GM19324 (cell line): ENCODE measurements around the gene LPAR2.

Experiments
- ATAC-seq: cut with Tn5 transposase; IDR thresholded peaks from one replicate; pipeline ENCODE4 v1.9.1; 2021; ENCODE audit warnings: mild to moderate bottlenecking, moderate library complexity; ENCODE audit not compliant: unreplicated experiment, low FRiP score

The LPAR2 gene

DNA sequence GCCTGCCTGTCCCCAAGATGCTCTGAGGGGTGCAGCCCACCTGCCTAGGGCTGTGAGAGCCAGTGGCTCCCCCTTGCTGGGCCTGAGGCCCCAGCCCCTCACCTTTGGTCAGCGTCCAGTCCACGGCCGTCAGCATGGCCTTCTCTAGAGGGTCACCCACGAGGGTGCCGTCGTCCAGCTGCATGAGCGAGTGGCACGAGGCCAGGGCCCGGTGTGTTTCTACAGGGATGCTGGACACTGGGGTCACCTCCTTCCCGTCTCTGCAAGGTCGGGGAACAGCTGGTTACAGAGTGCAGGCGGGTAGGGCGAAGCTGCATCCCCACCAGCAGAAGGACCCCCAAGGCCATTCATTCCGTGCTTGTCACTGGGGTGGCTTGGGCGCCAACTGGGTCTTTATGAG lies 26.4 kb upstream of the LPAR2 start:
- ATAC-seq: no peak

DNA sequence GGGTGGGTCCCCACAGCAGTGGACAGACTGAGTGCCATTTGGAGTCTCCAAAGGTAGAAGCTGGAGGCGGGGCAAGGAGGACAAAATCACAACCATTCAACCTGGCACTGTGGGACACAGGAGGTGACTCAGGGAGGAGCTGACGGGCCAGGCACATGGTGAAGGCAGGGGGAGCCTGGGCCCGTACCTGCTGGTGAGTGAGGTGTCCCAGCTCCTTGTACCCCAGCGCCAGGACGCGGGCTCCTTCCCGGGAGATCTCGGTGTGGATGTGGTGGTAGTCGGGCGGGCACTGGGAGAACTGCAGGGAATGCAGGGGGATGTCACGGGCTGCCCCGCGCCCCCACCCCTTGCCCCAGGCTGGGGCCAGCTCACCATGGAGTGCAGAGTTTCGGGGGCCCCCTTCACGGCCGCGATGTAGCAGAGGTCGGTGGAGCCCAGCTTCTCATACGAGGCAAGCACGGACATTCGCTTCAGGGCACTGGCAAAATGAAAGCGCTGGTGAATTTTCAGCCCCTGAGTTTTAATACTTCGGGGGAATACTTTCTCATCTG lies 25.7 kb upstream of the LPAR2 start:
- ATAC-seq: no peak

DNA sequence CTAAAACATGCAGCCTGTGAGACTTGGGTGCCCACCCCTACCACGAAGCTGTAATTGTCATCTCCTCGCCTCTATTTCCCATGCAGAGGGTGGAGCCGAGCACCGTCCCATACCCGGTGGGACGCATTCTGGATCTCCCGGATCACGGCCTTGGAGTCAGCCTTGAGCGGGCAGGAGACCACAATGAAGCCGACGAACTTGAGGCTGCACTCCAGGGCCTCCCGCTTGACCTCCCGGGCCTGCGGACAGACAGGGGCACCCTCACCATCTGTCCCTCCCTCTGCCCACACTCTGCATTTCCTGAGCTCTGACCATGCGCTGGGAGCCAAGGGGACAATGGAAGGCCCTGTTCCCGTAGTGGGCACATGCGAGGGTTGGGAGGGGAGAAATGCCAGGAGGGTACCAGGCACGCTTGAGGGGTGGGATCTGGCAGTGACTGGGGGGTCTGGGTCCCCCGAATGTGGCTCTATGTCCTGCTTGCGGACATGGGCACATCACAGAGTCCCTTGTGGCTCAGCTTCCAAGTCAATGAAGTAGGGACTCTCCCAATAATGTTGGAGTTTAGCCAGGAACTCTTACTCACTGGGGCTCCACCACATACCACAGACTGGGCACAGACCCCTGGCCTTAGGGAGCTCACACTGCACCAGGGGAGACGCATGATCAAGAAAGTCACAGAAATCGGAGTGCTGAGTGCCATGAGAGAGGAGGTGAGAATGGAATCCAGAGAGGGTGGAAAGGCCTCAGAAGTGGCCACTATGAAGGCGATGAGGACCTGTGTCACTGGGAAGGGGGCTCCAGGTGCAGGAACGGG lies 24.7 kb upstream of the LPAR2 start:
- no peak for ATAC-seq

DNA sequence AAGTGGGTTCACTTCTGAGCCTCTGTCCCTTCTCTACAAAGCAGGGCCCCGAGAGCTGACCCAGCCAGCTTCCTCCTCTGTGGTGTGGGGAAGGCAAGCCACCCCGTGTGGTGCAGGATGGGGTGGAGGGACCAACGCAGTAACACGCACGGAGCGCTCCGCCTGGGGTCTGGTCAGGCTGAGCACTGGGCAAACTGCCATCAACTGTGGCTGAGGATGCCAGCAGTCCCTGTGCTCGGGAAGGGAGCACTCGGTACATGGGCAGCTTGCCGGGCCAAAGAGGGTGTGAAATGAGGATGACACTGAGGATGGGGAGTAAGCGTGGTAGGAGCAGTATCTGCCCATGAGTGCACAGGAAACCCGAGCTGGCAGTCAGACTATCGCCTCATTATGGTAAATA lies 23.1 kb upstream of the LPAR2 start:
- ATAC-seq: no peak

DNA sequence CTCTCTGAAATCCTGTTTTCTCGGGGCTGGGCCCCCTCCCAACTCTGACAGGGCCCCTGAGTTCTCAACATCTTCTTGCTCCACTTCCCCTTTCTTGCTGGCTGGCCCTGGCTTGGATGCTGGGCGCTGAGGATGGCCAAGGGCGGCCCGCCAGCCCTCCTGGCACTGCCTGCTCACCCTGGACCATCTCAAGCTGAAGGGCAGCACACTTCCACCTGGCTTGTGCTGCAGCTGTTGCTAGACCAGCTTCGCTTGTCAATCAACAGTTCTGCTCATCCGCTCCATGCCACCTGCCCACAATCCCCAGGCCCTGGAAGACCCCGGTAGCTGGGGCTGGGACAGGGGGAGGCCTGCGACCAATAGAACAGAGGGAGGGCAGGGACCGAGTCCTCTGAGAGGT lies 22.3 kb upstream of the LPAR2 start:
- no peak for ATAC-seq

DNA sequence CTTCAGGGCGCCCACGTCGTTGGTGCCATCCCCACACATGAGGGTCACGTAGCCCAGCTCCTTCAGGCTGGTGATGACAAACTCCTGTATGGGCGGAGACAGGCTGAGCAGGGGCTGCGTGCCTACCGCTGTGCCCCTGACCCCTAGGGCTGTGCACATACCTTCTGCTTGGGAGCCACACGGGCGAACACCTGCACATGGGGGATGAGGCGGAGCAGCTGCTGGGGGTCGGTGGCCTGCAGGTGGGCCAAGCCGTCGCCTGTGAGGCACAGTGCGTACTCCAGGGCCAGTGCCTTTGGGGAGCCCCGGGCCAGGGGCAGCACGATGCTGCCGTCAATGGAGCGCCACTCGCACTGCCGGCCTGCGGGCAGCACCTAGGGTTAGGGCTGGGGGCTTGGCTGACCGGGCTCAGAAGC lies 21.6 kb upstream of the LPAR2 start:
- no peak for ATAC-seq

DNA sequence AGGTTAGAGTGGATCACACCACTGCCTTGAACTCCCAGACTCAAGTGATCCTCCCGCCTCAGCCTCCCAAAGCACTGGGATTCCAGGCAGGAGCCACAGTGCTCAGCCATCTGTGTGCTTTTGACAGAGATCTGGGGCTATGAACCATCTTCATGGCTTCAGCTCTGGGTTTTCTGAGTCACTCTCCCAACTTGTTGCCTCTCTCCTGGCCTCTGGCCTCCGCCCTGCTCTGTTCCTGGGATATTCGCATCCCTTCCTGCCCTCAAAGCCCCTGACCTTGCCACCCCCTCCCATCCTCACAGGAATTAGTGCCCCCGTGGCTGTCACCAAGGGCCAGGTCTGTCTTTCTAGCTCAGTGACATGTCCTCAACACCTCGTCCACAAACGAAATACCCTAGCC lies 21.1 kb upstream of the LPAR2 start:
- ATAC-seq: no peak

DNA sequence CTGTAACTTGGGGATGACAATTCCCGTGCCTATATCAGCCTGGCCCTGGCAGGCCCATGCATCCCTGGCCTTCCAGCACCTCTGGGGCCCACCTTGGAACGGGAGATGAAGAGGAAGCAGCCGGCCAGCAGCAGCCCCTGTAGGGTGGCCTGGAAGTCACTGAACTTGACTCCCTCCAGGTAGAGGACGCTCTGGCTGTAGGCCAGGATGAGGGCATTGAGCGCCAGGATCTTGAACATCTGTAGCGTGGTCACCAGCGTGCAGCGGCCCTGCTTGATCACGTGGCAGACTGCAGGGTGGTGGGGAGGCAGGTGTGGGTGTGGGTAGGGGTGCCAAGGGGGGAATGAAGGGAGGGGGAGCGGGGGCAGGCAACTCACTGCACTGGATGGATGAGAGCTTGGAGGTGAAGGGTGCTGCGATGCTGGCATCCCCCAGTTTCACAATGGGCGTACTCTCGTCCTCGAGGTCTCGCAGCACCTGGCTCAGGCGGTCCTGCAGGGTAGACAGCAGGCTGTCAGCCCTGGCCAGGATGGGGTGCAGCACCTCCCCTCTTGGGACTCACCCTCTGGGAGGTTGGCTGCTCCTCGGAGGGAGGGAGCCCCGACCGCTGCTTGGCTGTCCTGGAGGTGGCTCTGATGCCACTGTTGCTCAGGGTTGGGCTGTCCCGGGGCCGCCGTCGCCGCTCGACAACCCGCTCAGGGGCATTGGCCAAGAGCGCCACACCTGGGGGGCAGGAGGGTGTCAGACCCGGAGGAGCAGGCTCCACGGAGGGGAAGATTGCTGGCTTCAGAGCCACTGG lies 19.2 kb upstream of the LPAR2 start:
- no peak for ATAC-seq

DNA sequence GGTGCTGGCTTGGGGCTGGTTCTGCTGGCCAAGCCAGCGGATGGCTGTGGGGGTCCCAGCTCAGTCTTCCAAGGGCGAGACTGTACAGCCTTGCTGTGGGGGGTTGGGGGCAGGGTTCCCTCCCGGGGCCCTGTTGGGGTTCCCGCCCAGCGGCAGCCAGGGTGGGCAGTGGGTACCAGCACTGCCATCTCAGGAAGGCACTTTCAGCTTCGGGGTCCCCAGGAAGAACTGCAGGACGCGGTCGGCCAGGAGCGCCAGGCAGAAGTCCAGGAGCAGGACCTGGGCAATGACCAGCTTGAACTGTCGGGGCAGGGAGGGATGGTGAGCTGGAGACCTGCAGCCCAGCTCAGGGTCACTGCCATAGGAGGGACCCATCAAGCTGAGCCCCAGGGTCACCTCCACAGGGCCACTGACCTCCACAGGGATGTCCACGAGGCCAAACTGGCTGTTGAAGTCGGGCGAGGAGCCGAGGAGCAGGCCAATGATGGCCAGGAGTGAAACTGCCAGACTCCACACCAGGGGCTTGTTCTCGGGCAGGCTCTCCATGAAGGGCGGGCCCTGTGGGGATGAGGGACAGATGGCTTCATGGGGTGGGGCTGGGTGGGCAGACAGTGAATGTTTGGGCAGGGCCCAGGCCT lies 17.3 kb upstream of the LPAR2 start:
- no peak for ATAC-seq

DNA sequence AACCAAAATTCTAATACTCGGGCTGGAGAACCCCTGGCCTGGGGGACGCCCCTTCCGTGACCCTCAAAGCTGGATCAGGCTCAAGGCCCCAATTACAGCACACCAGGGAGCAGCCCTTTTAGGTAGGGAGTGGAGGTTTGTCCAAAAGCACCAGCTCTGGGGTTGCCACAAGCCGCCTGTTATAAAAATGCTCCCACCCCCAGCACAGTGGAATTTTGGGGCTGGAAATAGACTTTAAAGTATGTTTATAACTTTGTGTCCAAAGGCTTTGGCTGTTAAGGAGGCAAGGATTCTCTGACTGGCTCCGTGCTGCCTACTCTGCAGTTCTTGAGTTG lies 16.0 kb upstream of the LPAR2 start:
- no peak for ATAC-seq

DNA sequence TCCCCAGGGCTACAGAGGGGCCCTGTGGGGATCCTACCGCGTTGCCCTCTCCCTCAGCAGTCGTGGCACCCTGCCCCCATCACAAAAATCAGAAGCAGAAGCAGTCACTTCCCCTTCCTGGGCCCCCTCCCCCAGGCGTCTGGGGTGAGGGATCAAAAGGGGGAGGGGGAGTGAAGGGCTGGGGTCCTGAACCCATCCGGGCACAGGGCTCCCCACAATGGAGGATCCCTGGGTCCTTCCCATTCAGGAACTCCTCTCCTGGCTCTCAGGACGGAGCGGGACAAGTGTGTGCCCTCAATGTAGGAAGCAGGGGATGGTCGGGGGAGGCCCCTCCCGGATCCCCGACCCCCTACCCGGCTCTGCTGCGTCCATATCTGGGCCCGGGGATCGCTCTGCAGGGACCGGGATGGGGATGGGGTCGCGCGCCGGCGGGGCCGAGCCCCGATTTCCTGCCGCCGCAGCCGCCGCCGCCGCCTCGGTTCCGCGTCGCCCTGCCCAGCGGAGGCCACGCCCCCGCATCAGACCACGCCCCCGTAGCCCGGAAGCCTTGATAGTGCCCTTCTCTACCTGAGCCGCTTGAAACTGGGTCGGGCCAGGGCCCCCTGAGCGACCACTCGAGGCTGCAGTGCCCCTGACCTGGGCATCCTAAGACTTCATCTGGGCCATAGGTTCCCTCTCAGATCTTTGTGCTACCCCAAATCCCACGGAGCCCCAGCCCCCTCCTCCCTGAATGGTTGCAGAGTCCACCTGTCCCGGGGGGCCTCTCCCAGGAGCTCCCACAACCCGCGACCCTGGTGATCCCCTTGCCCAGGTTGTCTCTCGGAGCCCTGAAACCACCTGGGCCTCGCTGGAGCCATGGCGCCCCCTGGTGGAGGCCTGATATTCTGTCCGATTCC lies 15.4 kb upstream of the LPAR2 start, which contains the start of gene GMIP:
GMIP (minus strand) TSS at position 500 of the 896 bp plus-strand sequence; CDS start at position 372, 128 bp downstream.
- peak; percentile 75 for ATAC-seq

DNA sequence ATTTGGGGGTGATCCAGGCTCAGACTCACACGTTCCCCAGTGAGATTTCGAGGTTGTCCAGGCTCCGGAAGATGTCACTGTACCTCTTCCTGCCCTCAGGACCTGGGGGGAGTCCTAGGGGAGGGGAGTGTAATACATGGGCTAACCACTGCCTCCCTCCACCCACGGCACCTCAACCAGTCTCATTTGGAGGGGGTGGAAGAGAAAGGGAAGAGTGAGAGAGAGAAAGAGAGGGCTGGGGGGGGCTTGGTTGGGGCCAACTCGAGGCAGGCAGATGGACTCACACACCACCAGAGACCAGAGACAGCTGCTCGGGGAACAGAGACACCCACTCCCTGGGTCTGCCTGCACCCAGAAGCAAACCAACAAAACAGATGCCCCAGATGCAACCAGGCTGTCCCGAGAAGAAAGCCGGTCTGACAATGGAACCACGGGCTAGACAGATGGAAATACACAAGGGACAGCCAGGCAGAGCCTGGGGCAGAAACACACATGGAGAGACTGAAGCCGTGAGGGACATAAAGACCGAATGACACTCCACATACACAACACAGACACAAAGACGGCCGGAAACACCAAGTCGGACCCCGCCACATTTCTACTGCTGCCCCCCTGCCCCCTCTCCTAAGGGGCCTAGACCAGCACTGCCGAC lies 14.6 kb upstream of the LPAR2 start:
- ATAC-seq: no peak

DNA sequence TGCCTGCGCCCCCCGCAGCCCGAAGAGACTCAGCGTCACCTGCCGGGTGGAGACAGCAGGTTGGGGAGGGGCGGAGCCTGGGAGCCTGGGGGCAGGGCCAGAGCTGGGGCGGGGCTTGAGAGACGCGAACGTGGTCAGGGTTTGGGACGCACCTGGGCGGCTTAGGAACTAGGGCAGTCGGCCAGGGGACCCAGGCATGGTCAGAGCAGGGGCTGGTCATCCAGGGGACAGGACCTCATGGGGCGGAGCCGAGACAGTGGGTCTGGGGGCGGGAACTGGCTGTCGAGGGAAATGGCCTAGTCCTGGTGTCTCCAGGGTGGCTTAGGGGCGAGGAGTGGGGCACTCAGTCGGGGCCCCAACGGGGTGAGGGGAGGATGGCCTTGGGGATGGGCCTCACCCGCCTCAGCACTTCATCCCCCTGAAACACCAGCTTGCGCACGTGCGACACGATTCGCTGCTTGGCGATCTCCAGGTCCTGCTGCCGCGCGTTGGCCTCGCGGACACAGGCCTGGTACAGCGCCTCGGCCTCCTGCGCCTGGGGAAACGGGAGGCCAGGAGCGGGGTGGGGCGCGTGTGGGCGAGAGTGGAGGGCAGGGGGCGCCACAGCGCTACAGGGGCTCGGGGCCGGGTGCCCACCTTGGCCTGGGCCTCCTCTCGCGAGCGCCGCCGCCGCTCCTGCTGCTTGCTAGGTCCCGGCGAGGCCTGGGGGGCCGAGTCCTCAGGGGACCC lies 9.7 kb upstream of the LPAR2 start:
- no peak for ATAC-seq

DNA sequence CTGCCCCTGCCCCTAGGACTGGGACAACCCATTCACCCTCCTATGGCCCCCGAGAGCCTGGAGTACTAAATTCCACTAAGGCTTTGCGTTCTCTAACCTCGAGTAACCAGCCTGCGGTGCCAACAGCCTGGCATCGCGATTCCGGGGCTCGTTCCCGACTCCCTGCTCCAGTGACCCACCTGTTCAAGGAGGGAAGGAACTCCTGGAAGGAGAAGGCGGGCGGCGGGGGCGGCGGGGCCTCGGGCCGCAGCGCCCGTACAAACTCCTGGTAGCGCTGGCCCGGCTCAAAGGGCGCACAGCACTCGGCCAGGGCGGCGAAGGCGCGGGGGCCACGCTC lies 9.1 kb upstream of the LPAR2 start:
- ATAC-seq: no peak

DNA sequence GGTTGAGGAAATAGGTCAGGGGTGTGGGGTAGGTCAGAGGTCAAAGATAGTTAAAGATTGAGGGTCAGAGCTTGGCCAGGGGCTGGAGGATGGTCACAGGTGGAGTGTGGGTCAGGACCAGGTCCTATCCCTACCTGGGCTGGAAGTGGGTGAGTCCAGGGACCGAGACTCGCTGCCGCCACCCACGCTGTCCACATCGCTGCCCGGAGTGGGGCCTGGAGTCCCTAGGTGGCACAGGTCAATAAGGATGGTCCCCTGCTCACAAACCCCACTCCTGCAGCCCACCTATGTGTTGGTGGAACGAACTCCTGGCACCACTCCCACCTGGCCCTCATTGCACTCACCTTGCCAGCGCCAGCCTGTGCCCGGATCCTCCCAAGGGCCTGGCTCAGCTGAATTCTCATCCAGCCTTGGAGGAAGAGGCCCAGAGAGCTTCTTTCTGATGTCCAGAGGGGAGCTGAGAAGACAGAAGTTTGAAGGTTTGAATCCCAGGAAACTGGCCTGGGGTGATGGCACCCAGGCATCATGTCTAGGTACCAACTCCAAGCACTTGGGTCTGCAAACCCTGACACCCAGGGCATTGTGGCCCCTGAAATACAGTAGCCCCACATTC lies 8.7 kb upstream of the LPAR2 start:
- no peak for ATAC-seq

DNA sequence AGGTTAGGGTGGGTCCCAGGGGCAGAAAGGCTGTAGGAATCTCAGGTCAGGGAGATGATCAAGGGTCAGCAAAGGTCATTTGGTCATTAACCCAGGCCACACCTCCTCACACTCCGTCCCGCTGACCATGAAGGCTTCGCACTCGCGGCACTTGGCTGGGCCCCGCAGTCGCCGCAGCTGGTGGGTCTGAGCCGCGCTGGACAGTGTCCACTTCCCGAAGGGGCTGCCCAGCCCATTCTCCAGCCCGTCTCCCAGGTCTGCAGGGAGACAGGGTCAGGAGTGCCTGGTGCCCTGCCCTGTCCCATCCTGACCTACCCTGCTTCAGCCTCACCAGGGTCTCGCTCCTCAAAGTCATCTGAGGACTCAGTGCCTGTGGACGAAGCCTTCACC lies 7.3 kb upstream of the LPAR2 start:
- ATAC-seq: no peak

DNA sequence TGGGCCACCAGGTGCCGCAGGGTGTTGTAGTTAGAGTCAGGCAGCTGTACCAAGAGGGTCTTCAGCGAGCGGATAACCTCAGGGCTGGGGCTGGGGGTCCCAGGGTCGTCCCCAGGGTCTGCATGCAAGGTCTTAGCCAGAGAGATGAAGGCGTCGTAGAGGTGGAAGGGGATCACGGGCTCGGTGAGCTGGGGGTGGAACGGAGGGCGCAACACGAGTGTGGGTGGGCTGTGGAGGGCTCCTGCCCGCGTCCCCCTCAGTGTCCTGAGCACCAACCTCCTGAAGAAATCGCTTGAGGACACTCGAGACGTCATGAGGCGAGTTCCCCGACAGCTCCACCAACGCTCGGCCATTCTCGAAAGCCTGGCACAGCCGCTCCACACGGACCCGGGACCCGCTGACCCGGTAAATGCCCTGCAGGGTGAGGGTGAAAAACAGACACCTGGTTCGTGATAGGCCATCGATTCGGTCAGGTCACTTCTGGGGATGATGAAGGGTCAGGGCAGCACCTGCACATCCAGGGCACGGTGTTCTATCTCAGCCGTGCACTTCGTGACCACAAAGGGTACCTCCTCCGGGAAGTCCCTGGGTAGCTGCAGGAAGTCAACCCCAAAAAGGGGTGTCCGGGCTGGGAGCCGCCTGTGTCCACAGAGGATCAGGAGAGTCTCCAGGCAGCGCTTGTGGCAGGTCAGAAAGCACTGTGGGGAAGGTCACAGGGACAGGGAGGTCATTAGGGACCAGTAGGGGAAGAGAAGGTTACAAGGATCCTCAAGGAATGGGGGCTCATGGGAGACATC lies 6.7 kb upstream of the LPAR2 start:
- no peak for ATAC-seq
